ENCODE data around the gene SNRK. TPM values are rescaled to one million over a fixed set of nuclear protein-coding genes. Genes with fewer than 3 reads are reported as not detected.

SNRK gene
- total RNA-seq, 1 experiment from 2014 or later: 12.0 TPM

GRCh38 chr3:43248973-43249372 is 37.4 kb upstream of the SNRK start:
- Mint-ChIP-seq H3K4me3 (no peak overlapping the region), H3K27me3 (ENCODE audit: low read depth) (peaks cover 3% of the 10 kb centered on the region), H3K36me3 (ENCODE audit: insufficient read depth in 1 of 3, low read depth in 3 of 3) (peaks cover 0 to 1% (median 0%) of the 10 kb centered on the region in 3 experiments; a peak in 1 of 7 replicates), H3K9me3 (no peaks in the 10 kb centered on the region; a peak in 1 of 5 replicates), H3K4me1 (peaks cover 31 to 34% of the 10 kb centered on the region in 2 experiments), H3K27ac (peak overlapping the region in 1 of 3 experiments; percentile 85; a peak in 2 of 7 replicates)
- H3K9ac ChIP-seq (ENCODE audit: extremely low read depth, insufficient read length, low read length): no peak overlapping the region
- H3K79me2 ChIP-seq (ENCODE audit: insufficient read depth, low read length): no peaks in the 10 kb centered on the region
- DNase-seq: no peak
- no peak overlapping the region for H4K91ac ChIP-seq (ENCODE audit: insufficient read length, low read depth, low read length)
- H2BK5ac ChIP-seq (ENCODE audit: insufficient read length, low read length): no peak overlapping the region
- H2BK20ac ChIP-seq (ENCODE audit: low read depth, low read length, poor library complexity, severe bottlenecking): no peak overlapping the region
- no peak overlapping the region for H3K56ac ChIP-seq (ENCODE audit: insufficient read length, low read depth, low read length)
- H3K4ac ChIP-seq (ENCODE audit: low read depth, low read length): no peak overlapping the region
- H4K20me1 ChIP-seq (ENCODE audit: control insufficient read depth, insufficient read depth, insufficient read length): no peaks in the 10 kb centered on the region
- no peak overlapping the region for H2BK12ac ChIP-seq (ENCODE audit: insufficient read length, low read depth, low read length)
- no peak overlapping the region for H4K5ac ChIP-seq (ENCODE audit: insufficient read length, low read depth, low read length)
- no peak overlapping the region for H2AK5ac ChIP-seq (ENCODE audit: insufficient read length, low read length)
- H3K23me2 ChIP-seq (ENCODE audit: insufficient read length, low read depth, low read length, poor library complexity, severe bottlenecking): no peaks in the 10 kb centered on the region
- H3K27me3 ChIP-seq (ENCODE audit: insufficient read depth, low read length): no peaks in the 10 kb centered on the region
- no peak overlapping the region for H3K4me2 ChIP-seq (ENCODE audit: insufficient read depth, insufficient read length, low read length)
- no peak overlapping the region for H3T11ph ChIP-seq (ENCODE audit: low read length)
- H3K14ac ChIP-seq (ENCODE audit: insufficient read depth, low read length): no peak overlapping the region
- H3K9me3 ChIP-seq (ENCODE audit: control insufficient read depth, low read depth, low read length): no peaks in the 10 kb centered on the region
- H2BK120ac ChIP-seq (ENCODE audit: low read depth, low read length, poor library complexity, severe bottlenecking): no peak overlapping the region
- no peaks in the 10 kb centered on the region; the same call in 1 of the 2 replicates for H3K4me1 ChIP-seq (ENCODE audit: insufficient read depth, low read length)
- H3K79me1 ChIP-seq (ENCODE audit: insufficient read depth, low read depth, low read length, poor library complexity, severe bottlenecking): no peaks in the 10 kb centered on the region
- no peak overlapping the region for H3K27ac ChIP-seq (ENCODE audit: insufficient read length, low read depth, low read length)
- H3K23ac ChIP-seq (ENCODE audit: insufficient read length, low read depth, low read length): no peak overlapping the region
- no peak for TF ChIP-seq CTCF (conservative IDR thresholded peaks at IDR 0.05)
- H4K8ac ChIP-seq (replicated peaks; ENCODE audit: insufficient read length, low read depth, low read length): no peak overlapping the region
- H3K18ac ChIP-seq (ENCODE audit: insufficient read length, low read depth, low read length): no peak overlapping the region
- H2BK15ac ChIP-seq (ENCODE audit: low read depth, low read length): no peak overlapping the region
- H2AFZ ChIP-seq (ENCODE audit: low read length): no peak overlapping the region
- WGBS (ENCODE audit: extremely low coverage, insufficient read length, low lambda C conversion rate): no CpG with 5 or more reads among the region's 2 CpGs
